CD4-positive, alpha-beta T cell treated with Interferon alpha-2 for 1 hour (primary cell): ENCODE measurements around the gene STX16.
"Not testable (repeated sequence)": the region's sequence is repeated elsewhere in the genome, so short reads cannot be mapped to it uniquely, and the experiment has no call there.

Source experiments
- DNase-seq, 2 donors: peaks; one replicate each; pipeline ENCODE4 v3.0.0-alpha.2; 2020 to 2022

STX16 gene

DNA sequence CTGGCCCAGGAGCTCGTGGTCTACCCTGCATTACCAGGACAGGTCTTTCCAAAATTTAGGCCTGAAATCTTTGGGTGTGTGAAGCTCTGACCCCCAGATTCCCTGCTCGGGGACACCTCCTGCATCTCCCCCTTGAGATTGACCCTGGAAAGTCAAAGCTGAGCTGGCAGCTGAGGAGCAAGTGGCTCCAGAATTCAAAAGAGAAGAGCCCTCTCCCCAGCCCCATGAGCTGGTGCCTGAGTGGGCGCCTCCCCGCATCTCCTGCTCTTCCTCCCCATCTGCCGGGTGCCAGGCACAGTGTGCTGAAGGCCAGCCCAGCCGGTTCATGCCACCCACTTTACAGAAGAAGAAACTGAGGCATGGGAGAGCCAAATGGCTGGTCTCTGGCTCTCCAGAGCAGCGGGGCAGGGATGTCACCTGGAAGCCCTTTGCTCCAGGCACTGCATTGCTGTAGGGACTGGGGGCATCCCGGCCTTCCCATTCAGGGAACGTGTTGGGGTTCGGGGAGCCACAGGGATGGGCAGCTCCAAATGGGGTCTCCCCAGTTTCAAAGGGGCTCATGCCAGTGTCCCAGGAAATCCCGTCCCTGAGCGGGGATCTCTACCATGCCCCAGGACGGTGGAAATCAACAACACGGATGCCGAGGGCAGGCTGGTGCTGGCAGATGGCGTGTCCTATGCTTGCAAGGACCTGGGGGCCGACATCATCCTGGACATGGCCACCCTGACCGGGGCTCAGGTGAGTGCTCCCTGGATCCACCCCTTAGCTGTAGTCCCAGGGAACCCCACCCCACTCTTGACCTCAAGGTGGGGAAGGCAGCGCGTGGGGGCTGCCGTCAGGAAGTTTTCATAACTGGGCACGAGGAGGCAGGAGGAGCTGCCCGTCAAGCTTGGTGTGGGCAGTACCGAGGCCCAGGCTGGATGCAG, 62.0 kb downstream of the STX16 start:
- DNase-seq = no peak

DNA sequence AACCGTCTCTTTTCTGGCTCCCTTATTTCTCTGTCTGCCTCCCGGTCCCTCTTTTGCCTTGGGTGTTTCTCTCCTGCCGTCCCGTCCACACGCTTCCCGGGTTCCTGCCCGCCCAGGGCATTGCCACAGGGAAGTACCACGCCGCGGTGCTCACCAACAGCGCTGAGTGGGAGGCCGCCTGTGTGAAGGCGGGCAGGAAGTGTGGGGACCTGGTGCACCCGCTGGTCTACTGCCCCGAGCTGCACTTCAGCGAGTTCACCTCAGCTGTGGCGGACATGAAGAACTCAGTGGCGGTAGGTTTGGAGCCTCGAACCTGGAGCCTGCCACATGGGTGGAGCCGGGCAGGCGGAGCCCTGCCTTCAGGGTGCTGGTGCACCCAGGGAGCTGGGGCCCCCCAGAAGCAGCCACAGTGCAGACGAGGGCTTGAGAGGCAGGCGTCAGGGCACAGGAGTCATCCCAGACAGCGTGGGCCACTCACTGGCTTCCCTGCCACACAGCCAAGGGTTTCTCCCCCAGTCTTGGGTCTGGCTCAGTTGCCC, 62.8 kb downstream of the STX16 start:
- DNase-seq = no peak

DNA sequence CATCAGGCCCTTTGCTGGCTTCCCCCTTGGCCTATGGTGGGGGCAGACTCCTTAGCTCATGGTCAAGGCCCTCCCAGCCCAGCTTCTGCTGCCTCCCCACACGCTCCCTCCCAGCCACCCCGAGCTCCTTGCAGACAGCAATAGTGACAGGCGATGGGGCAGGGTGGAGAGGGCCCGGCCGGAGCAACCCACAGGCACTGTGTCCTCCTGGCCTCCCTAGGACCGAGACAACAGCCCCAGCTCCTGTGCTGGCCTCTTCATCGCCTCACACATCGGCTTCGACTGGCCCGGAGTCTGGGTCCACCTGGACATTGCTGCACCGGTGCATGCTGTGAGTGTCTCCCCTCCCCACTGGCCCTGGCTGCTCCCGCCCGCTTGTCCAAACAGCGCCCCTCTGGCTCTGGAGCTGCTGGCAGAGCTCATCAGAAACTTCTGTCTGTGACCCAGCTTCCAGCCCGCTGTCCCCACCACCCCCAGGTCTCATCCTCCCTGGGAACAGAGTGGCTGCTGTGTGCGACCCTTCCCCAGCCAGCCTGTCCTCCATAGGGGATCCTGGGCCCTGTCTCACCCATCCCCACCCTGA, 63.3 kb downstream of the STX16 start:
- DNase-seq = no peak

DNA sequence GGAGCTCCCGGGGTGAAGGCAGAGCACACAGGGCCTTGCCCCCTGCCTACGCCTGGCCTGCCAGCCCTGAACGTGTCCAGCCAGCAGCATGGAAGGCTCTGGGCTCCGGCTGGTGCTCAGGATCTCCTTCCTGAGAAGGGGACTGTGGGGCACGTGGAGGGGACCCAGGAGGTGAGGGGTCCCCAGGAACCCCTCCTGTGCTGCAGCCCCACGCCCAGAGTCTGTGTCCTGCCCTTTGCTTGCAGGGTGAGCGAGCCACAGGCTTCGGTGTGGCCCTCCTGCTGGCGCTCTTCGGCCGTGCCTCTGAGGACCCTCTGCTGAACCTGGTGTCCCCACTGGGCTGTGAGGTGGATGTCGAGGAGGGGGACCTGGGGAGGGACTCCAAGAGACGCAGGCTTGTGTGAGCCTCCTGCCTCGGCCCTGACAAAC, 63.9 kb downstream of the STX16 start:
- no peak for DNase-seq

DNA sequence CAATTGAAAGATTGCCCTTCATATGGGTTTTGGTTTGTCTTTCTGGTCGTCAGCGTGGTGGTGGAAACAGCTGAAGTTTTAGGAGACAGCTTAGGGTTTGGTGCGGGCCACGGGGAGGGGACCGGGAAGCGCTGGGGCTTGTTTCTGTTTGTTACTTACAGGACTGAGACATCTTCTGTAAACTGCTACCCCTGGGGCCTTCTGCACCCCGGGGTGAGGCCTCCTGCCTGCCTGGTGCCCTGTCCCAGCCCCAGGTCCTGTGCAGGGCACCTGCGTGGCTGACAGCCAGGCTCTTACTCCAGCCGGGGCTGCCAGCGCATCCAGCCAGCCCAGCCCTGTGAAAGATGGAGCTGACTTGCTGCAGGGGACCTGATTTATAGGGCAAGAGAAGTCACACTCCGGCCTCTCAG, 64.3 kb downstream of the STX16 start:
- no peak for DNase-seq

DNA sequence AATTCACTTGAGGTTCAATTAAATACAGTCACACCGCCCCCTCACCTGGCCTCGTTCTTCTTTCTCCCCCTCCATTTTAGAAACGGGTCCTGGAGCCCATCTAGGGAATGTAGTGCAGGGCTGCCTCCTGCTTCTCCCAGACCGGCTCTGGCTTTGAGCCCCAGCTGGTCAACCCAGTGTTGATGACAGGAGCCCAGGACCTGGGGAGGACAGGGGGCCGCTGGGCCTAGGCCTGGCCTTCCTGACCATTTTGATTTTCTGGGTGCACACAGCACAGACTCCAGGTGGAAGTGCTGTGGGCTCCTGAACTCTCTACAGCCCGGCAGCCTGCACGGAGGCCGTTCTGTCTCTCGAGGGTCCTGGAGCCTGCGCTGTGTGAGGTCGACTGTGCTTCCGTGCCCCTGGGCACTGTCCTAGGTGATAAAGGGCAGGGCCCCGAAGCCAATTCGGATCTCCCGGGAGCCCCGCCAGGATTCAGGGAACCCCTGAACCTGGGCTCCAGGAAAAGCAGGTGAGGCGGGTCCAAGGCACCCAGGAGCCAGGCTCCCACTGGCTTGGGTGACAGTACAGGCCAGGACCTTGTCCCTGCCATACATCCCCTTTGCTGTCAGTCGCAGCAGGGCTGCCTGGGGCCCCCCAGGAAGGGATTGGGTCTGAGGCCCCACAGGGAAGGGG, 64.9 kb downstream of the STX16 start:
- no peak for DNase-seq

DNA sequence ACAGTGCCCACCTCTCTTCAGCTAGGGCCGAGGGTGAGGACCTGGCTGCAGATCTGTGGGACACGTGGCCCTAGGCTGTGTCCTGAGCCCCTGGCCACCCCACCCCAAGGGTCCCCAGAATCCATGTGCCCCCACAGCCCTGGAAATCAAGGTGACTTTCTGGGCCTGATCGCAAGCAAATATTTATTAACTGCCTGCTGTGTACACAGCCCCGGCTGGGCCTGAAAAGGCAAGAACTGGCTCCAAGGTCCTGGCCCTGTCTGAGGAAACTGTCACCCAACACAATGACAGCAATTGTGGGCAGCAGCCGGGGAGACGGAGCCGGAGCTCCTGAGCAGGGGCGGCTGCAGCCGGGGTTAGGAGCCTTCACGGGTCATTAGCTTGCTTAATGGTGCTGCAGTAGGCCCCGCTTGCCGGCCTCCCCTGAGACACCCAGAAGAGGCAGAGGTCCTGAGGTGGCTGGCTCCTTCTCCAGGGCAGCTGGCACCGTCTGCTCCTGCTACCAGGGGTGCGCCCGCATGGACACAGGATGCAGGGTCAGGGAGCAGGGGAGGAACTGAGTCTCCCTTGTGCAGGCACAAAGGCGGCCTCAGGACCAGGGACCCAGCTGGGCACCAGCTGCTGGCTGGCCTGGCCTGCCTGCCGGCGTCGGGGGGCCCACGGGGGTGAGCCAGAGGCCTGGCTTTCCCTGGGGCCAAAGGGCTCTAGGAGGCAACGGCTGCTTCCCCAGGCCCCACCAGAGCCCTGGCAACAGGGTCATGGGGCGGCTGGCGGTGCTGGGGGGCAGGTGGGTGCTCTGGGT, 65.6 kb downstream of the STX16 start:
- no peak for DNase-seq

DNA sequence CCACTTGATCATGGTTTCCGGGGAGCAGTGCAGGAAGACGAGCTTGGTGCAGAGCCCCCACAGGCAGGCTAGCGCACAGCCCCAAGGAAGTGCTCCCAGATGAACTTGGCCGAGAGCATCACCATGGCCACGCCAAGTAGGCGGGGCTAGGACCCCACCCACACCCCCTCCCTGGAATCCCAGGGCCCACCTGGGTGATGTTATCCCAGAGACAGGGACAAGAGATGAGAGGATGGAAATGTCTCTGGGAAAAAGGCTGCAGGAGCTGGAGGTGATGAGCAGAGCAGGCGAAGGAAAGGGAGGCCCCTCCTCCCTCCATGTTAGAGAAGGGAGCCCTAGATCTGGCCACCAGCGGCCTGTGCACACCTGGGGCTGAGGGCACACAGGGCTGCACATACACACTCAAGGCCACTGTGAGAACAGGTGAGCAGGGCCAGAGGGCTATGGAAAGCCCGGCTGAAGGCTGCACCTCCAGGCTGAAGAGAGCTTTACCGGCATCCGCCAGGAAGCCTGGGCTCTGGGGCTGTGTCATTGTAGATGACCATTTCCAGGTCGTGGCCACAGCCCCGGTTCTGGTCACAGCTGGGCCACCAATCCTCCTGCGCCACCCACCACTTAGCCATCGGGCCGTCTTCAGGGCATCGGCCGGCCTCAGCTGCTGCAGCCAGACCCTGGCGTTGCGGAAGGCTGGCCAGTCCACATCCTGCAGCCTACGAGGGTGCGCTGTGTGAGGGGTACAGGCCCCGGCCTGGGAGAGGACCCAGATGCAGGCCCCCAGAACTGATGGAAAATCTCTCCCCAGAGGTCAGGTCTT, 66.4 kb downstream of the STX16 start:
- DNase-seq = no peak

DNA sequence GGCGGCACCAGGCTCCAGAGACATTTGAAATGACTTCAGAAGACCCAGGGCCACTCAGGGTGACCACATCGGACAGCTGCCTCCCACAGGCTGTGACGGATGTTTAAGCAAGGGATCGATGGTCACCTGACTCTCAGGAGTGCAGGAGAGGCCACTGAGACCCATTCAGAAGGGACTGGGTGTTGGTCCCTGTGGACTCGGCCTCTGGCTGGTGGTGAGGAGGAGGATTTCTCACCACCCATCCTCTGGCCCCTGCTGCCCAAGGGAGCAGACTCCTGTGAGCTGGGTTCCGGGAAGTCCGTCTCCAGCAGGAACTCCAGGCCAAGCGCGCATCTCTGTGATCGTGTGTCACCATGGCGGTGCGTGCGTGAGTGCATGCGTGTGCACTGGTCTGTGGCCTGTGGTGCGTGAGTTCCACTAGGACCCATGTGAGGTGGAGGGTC, 67.1 kb downstream of the STX16 start:
- no peak for DNase-seq

DNA sequence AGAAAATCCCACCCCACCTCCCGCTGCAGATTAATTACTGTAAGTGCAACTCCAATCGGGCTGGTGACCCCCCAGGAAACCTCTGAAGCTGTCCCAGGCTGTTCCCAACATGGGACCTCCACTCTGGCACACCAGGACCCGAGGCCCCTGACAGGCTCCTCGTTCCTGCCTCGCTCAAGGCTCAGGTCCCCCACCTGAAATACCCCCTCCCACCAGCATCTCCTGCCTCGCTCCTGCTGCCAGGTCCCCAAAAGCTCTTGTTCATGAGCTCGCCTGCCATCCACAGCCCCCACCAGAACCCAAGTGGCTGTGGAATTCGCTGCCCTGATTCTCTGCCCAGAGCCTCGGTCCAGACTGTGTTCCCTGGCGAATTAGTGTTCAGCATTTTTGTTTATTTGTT, 67.6 kb downstream of the STX16 start:
- no peak for DNase-seq

DNA sequence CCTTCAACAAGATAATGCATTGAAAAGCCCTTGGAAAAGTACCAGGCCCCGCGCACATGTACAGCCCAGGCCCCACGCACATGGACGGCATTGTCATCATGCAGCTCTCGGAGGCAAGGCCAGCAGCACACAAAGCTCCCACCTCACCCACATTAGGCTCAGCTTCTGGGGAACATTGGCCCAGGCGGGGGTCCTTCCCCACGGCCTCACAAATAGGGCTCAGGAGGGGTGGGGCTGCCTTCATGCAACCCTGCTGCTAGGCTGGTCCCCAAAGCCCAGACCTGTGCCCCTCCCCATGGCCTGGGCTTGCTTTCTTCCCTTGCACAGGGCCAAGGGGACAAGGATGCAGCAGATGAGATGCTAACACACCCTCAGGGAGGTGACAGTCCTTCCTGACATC, 68.2 kb downstream of the STX16 start:
- no peak for DNase-seq

DNA sequence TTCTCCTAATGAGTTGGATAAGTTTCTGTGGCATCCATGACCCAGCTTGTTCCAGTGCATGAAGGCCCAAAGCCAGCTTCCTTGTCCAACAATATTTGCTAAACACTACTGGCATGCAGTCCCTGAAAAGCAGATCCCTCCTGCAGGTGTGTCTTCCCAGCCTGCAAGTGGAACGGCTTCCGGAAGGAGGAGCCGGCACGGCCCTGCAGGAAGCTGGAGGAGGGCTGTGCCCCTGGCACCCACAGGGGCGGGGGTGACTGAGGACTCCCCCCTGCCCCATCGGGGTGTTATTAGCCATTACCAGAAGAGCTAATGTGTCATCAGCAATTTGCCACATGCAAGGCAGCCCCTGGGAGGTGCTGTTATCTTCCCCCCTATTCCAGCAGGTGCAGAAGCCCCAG, 68.9 kb downstream of the STX16 start:
- DNase-seq = no peak

DNA sequence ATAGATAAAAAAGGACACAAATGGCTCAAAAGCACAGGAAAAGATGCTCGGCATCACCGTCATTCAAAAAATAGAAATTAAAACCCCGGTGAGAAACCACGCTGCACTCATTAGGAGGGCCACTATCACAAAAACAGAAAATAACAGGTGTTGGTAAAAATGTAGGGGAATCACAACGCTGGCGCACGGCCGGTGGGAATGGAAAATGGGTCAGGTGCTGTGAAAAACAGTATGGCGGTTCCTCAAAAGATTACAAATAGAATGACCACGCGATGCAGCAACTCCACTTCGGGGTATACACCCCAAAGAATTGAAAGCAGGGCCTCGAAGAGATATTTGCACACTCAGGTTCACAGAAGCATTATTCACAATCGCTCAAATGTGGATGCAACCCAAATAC, 69.8 kb downstream of the STX16 start:
- DNase-seq = no peak

DNA sequence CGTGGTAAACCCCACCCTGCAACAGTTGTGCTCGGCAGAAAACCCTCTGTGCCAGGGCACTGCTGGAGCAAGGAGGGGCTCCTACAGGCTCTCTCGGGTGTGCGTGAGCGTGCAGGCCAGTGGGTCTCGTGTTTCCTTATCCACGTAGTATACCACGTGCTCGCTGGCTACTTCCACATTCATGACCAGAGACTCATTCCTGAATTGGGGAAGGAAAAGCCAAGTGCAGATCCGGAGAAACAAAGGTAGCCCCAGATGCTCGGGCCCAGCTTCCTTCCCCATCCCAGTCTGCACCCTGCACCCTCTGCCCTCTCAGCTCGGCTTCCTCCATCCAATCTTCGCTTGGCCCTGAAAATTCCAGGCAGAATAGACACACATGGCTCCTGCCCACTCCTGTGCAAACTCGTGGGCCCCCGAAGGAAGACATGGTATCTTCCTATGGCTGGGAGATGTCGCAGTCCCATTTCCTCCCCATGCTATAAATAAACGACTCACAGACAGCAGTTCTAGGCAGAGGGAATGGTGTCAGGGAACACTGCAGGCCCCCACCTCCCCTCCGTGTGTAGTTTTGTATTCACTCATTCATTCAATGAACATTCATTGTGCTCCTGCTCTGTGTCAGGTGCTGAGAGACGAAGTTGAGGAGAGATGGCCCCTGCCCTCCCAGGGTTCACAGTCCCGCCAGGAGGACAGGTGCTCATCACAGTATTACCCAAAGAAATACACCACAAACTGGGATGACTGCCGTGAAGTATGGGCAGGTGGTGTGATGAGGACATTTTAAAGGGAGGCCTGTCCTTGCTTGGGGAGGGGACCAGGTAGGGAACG, 71.1 kb downstream of the STX16 start:
- no peak for DNase-seq

DNA sequence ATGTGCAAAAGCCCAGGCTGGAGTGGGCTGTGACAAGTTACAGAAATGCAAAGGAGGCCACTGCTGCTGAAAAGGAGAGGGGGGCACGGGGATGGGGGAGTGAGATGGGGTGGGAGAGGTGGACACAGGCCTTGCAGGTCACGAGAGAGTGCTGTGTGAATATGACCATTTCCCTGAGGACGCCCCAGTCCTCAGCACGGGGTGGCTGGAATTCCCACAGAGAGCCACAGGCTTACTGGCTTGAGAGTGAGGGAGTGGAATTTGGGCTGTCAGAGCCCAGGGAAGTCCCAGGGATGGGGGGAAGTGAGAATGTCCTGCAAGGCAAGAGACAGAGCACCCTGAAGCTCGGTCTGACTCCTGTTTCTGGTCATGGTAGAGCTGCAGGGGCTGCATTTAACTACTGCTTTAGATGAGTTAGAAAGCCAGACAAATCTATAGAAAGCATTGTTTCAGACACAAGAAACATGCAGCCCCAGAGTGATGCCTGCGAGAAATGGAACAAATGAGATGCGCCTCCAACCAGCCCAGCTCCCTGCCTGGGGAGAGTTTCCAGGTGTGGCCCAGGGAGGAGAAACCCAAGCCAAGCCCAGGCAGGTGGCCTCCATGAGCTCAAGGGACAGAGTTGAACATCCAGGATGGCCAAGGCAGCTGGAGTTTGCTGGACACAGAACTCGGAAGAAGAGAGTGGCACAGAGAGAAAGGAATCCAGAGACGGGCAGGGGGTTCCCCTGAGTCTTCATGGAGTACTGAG, 72.0 kb downstream of the STX16 start:
- DNase-seq = no peak

DNA sequence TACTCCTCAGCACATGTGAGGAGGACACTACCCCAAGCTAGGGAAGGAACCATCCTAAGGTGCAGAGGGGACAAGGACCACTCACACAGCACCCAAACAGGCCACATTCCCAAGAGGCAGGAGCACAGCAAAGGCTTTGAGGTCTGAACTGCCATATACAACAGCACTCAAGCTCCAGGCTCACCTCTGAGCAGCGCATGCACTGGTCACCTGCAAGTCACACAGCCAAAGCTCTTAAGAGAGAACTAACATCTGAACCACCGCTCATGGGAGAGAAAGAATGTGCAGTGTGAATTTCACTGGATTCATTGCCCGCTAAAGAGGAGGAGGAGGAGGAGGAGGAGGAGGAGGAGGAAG, 72.5 kb downstream of the STX16 start:
- no peak for DNase-seq

DNA sequence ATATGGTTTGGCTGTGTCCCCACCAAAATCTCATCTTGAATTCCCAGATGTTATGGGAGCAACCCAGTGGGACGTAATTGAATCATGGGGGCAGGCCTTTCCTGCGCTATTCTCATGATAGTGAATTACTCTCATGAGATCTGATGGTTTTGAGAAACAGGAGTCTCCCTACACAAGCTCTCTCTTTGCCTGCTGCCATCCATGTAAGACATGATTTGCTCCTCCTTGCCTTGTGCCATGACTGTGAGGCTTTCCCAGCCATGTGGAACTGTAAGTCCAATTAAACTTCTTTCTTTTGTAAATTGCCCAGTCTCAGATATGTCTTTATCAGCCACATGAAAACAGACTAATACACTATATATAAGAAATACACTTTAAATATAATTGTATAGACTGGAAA, 75.1 kb downstream of the STX16 start:
- DNase-seq = not testable (repeated sequence)
